Suprapubic skin (tissue), 3 donors: ENCODE measurements around the gene KY.

ENCODE experiments used
- CTCF ChIP-seq, 2 donors: fragments of 200-600 bp in 1 of 2; fragments of 450-650 bp in 1 of 2; sonication (generic) in 1 of 2; IDR thresholded peaks; one replicate each; pipeline ENCODE4 v1.5.1; 2016 to 2019; ENCODE audit warnings: antibody characterized with exemption in 2 of 2, mild to moderate bottlenecking in 1 of 2, moderate library complexity in 1 of 2
- POLR2AphosphoS5 ChIP-seq, 3 donors: sonication (generic); formaldehyde crosslinking; IDR thresholded peaks; one replicate each; pipeline ENCODE4 v1.6.1; 2017; ENCODE audit warnings: antibody characterized with exemption in 3 of 3

- no peak for TF ChIP-seq CTCF (IDR thresholded peaks at IDR 0.05)
- TF ChIP-seq POLR2AphosphoS5 (IDR thresholded peaks at IDR 0.05): no peak
These were observed 49.0 kb downstream of the KY start for GRCh38 chr3:134601539-134602439.
